GM13976 (cell line): ENCODE measurements around the gene CPVL.

Experiments
- DNase-seq: peaks from one replicate; pipeline ENCODE4 v3.0.0; 2012; ENCODE audit warnings: low spot score
- in situ Hi-C: fragments of 300-500 bp; cut with MboI; formaldehyde crosslinking; loops from one replicate; pipeline ENCODE4 v1.12.0; 2022; ENCODE audit warnings: low sequenced_read_pairs, mixed read lengths, inconsistent platforms; ENCODE audit not compliant: unreplicated experiment
- TF ChIP-seq, protein P1 (sequence below): IDR thresholded peaks from 2 replicates; pipeline ENCODE4 v1.5.1; 2012; ENCODE audit warnings: borderline replicate concordance, mild to moderate bottlenecking; ENCODE audit not compliant: insufficient read depth; ENCODE audit errors: extremely low read depth, missing control alignments, control extremely low read depth

The CPVL gene

DNA sequence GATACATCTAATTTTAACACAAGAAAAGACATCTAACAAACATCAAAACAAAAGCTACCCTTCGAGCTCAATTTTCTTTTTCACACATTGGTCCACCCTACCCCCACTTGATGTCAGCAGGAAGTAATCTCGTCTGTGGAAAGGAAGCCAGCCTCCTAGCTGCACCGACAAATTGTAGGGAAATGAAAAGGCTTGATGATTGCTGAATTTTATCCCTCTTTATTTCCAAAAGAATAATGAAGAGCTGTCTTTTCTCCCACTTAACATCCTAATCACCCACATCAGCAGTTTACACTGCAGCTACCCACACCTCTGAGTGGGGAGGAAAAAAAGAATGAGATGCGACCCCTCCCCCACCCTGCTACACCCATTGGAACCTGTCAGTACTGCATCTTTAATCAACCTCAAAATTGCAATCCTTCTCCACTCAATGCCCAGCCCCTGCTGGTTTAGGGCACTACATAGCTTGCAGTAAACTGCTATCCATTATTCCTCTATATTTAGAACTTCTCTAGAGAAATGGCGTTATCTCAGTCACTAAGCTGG lies 10.6 kb upstream of the CPVL start:
- in situ Hi-C loops, result no loop called here
- DNase-seq, result no peak
- TF ChIP-seq, protein P1, sequence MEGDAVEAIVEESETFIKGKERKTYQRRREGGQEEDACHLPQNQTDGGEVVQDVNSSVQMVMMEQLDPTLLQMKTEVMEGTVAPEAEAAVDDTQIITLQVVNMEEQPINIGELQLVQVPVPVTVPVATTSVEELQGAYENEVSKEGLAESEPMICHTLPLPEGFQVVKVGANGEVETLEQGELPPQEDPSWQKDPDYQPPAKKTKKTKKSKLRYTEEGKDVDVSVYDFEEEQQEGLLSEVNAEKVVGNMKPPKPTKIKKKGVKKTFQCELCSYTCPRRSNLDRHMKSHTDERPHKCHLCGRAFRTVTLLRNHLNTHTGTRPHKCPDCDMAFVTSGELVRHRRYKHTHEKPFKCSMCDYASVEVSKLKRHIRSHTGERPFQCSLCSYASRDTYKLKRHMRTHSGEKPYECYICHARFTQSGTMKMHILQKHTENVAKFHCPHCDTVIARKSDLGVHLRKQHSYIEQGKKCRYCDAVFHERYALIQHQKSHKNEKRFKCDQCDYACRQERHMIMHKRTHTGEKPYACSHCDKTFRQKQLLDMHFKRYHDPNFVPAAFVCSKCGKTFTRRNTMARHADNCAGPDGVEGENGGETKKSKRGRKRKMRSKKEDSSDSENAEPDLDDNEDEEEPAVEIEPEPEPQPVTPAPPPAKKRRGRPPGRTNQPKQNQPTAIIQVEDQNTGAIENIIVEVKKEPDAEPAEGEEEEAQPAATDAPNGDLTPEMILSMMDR, result no peak

DNA sequence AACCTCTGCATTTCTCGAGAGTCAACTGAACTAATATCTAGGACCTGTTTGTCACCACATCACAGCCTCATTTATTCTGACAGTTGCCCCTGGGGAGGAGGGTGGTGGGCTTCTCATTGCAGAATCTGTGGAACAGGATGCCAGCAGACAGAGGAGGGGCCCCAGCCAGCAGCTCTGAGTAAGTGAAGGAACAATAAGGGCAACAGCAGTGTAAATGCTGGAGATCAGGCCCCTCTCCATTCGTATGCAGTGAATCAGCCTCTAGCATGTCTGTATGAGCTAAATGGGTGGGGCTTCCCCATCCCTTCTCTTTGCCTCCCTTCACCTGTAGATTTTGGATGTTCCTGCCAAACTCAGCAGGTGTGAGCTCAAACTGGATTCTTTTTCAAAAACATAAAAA lies 7.7 kb upstream of the CPVL start:
- TF ChIP-seq, protein P1, result no peak

DNA sequence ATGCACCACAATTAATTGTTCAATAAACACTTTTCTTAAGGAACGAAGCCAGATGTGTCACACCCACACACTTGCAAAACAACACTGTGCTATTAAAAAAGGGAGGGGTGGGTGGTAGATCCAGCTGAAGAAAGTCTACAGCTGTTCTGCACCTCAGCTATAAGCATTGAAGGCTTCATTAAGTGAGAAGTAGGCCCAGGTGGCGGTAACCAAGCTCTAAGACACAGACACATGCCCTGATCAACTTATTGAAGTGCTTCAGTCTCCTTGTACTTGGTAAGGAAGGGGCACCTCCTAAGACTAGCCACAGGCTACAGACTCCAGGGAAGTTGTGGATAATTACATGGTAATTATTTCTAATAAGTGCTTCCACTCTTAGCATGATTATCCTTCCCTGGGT lies 4.5 kb upstream of the CPVL start:
- in situ Hi-C loops, result no loop called here
- TF ChIP-seq, protein P1, result no peak
- DNase-seq, result no peak

More for the DNA sequence above, 7.7 kb upstream of the CPVL start:
- no peak for DNase-seq
- in situ Hi-C loops, result no loop called here

DNA sequence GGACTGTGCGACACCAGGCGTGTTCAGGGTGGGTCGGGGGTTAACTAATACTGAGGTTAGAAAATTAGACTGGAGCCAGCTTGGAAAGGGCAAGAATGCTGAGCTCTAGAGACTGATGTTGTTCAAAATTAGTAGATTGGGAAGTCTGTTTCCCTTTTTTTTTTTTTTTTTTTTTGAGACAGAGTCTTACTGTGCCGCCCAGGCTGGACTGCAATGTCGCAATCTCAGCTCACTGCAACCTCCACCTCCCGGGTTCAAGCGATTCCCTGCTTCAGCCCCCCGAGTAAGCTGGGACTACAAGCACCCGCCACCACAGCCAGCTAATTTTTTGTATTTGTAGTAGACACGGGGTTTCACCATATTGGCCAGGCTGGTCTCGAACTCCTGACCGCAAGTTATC lies 2.7 kb upstream of the CPVL start:
- TF ChIP-seq, protein P1, result no peak
- DNase-seq, result no peak
- in situ Hi-C loops, result no loop called here

DNA sequence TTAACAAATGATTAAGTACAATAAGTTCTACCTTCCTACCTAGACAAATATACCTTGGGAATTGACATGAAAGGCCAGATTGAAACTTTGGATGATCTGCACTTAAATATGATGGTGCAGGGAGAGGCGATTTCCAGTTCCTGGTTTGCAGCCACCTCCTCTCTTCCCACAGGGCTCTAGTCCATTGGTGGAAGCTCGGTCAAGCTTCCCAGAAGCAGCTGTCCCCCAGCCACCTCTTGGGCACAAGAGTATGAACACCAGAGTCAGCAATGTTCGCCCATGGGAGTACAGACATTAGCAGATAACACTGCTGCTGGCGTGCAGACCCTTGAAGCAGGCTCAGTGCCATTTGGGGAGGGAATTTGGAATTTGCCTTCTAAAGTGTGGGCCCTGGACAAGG lies 1.5 kb upstream of the CPVL start:
- TF ChIP-seq, protein P1, result no peak
- no peak for DNase-seq
- in situ Hi-C loops, result no loop called here

DNA sequence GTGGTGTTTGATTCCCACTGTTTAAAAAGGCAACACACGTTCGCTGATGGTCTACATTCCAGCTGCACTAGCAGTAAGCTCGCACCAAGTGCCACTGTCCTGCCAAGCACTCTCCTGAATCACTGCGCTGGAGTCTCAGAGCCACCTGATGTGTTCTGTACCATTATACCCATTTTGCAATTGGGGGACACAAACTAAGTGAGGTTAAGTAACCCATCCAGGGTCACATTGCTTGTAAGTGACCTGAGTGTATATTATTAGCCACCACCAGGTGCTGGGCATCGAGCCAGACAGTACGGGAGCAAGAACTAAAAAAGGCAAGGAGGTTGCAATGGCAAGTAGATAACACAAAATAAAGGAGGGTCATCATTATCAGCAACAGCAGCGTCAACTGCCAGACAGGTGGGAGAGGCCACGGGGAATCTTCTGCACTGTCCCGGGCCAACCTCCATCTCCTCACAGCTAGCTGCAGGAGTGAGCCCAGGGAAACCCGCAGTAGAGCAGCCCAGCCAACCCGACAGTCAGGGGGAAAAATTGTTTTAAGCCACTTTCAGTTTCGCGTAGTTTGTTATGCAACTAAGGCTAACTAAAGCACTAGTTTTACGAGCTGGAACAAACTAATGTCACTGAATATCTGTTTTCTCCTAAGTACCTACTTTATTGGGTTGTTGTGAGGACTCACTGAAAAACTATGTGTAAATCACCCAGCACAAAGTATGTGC lies 712 bp upstream of the CPVL start:
- in situ Hi-C loops, result no loop called here
- TF ChIP-seq, protein P1, result no peak
- no peak for DNase-seq
